Epithelial cell of prostate (primary cell): Measurements from ENCODE around the gene PCDHGC4.
A peak's percentile ranks its signal among the peaks of the same experiment; 100 is the strongest.

Experiments
- DNase-seq: peaks from one replicate; pipeline ENCODE4 v3.0.0-alpha.2; 2011; ENCODE audit warnings: low read depth, low spot score
- H3K27ac ChIP-seq: fragments of 450-650 bp; 2 replicates; pipeline ENCODE4 v1.5.1; 2017; ENCODE audit warnings: mild to moderate bottlenecking

Gene PCDHGC4

DNA sequence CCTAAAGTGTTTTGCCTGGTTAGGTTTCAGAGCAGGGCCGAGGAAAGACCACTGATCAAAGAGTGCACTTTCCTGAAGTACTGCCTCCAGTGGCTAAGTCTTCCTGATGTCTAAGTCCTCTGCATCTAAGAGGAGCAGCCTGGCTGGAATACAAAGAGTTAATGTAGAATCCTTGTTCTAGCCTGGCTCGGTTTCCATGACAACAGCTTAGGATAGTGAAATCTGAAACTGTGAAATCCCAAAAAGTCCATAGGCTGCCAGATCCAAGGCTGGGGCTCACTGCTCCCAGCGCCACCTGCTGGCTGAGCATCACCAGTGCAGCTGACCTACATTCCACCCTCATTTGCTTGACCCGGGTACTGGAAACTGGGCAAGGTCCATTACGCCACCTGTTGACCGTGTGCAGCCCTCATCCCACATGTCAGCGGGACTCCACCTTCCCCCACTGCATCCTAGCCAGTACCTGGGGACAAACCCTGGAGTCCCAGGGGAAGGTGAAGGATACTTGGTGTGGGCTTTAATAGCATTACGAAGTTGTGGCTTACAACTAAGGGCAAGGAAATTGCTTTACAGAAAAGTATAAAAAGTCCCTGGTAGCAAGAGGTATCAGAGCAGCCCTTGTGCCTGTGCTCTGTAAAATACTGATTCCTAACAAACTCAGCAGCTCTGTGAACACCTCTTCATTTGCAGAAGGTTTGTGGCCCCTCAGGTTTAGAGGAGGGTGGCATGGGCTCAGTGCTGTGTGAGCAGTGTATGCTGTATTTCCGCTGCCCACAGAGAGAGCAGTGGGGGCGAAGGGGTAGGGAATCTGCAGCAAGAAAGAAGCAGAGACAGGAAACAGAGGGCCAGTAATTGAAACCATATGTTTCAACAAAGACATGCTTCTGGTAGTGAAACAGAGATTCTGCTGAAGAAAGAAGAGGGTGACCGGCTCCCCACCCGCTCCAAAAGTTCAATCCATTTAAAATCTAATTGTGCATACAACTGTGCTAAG, 40.1 kb downstream of the PCDHGC4 start:
- H3K27ac ChIP-seq = peak overlapping the region; percentile 45
- no peak for DNase-seq

DNA sequence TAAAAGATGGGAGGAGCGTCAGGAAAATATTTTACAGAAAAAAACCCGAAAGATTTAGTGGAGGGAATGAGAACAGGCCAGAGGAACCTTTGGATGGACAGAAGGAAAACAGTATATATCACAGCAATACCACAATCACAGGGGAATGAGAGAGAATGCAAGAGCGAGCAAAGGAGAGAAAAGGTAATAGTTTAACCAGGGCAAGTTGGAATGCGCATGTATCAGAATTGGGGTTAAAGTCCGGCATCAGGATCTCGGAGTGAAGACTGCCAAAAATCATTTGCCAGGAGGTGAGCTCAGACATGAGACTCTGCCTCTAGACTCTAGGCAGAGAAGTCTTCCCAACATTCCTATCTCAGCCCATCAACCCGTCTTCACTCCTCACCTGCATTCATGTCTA, 40.8 kb downstream of the PCDHGC4 start:
- no peak for DNase-seq

DNA sequence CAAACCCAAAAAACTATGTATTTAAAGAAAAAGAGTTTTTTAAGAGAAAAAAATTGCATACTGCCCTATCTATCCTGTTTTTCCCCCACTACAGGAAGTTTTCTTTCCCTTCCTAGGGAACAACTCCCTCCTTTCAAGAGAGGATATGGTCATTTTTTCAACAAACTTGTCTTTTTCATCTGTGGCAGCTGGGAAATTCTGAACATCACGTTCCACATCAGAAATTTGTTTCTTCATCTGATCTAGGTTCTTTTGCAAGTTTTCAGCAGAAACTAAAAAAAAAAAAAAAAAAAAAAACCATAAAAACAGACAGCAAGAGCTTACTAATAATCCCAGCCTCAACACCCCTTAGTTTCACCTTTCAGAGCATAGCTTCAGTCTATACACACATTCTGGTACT, 42.6 kb downstream of the PCDHGC4 start:
- H3K27ac ChIP-seq = peak overlapping the region; percentile 47
- DNase-seq = no peak

More for the DNA sequence above, 40.8 kb downstream of the PCDHGC4 start:
- H3K27ac ChIP-seq = peak overlapping the region; percentile 45

DNA sequence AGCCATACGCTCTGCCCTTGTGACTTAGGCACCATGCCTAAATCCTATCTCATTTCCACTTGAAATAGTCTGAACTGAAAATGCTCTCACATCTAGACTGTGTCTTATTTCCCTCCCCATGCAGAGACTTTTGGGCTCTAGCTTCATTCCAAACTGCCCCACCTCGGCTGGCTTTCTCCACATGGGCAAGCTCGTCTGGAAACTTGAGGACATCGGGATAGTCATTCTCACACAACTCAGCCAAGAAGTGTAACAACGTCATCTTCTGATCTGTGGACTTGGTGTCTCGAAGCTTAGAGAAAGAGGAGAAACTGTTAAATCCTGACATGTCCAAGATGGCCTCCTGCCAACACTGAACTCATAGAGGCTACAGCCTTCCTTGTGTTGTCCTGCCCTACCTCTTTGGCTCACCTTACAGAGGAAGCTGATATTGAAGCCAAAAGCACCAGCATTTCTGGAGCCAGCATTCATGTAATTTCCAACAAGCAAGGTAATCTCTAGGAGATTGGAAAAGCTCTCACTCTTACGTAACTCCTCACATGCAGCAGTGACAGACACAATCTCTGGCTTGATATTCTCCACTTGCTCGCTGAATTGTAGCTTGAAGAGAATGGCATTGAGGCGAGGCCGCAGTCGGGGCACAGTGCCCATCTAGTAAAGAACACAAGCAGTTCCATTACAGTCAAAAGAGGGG, 43.6 kb downstream of the PCDHGC4 start:
- peak overlapping the region; percentile 47 for H3K27ac ChIP-seq
- DNase-seq = no peak

DNA sequence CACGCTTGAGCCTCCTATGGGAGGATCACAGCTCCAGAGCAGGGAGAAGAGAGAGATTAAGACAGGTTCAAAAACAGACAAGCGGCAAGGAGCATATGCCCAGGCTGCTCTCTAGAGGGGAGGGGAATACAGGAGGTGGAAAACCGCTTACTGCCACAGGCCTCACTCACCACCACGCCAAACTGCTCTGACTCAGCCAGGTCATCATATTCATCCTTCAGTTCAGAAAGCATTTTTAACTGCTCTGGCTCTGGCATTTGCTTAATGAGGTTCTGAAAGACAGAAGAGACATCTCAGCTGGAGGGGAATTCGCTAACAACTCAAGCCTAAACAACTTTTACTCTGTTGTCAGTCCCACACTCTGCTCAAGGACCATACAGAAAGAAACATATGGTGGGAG, 44.2 kb downstream of the PCDHGC4 start:
- DNase-seq = no peak
- H3K27ac ChIP-seq = peak overlapping the region; percentile 47

DNA sequence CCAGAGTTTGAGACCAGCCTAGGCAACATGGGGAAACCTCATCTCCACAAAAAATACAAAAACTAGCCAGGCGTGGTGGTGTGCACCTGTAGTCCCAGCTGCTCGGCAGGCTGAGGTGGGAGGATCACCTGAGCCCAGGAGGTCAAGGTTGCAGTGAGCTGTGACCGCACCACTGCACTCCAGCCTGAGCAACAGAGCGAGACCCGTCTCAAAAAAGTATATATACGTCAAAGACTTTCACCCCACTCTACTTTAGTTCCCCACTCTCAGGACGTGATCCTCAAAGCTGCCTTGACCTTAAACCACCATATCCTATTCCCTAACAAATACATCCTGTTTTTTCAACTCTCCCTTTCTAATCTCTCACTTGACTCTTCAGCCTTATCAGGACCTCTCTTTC, 45.0 kb downstream of the PCDHGC4 start:
- H3K27ac ChIP-seq = no peak overlapping the region
- no peak for DNase-seq

DNA sequence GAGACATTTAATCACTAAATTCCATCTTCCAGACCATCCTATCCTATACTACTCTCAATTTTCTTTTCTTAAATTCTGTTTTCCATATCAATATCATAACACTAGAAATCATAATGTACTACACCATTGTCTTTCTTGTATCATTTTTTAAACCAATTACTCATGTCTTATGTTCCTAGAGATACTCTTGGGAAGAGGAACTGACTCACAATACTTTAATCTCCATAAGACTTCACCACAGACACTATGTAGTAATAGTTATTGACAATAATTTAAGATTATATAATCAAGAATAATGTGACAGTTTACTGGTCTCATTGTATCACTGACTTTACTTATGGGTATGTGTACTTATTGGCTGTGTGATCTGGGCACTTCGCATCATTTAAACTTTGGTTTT, 47.9 kb downstream of the PCDHGC4 start:
- no peak overlapping the region for H3K27ac ChIP-seq
- no peak for DNase-seq

DNA sequence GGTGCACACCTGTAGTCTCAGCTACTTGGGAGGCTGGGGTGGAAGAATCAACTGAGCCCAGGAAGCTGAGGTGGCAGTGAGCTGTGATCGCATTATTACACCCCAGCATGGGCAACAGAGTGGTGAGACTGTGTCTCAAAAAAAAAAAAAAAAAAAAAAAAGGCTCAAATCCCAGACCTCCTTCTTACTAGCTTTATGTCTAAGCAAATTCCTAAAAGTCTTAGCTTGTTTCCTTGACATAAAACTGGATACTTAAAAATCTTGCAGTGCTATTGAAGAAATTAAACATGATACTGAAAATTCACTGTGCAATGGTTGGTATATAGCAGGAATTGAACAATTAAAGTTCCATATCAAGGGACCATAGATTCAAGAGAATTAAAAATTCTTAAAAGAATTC, 49.1 kb downstream of the PCDHGC4 start:
- H3K27ac ChIP-seq = no peak overlapping the region
- DNase-seq = no peak

DNA sequence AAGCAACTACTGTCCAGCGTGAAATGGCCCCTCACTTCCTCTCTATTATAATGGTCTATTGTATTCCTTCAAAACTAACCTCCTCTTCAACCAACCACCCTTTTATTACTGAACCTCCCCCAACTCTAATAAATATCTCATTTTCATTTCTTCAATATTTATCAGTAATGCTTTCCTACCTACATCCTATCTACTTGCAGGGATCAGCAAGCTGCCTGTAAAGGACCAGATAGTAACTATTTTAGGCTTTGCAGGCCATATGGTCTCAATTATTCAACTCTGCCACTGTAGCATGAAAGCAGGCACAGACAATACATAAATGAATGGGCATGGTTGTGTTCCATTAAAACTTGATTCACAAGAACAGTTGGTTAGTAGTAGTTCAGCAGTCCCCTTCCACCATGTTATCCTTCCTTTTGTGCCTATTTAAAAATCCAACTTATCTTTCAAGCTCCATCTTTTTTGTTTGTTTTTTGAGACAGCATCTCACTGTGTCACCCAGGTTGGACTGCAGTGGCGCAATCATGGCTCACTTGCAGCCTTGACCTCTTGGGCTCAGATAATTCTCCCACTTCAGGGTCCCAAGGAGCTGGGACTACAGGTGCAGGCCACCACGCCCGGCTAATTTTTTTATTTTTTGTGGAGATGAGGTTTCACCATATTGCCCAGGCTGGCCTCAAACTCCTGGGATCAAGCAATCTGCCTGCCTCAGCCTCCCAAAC, 49.8 kb downstream of the PCDHGC4 start:
- H3K27ac ChIP-seq = no peak overlapping the region
- no peak for DNase-seq
